ENCODE data around the gene SBF2. TPM values are rescaled to one million over a fixed set of nuclear protein-coding genes. Genes with fewer than 3 reads are reported as not detected.
A peak's percentile ranks its signal among the peaks of the same experiment; 100 is the strongest.

Gene SBF2
- total RNA-seq, 1 donor from 2014 or later = 4.2 TPM

GRCh38 chr11:9741260-9741659, 552.8 kb downstream of the SBF2 start:
- H3K27ac Mint-ChIP-seq = no peak overlapping the region
- no peaks in the 10 kb centered on the region for H3K27me3 Mint-ChIP-seq (ENCODE audit: low read depth)
- H3K4me3 Mint-ChIP-seq (ENCODE audit: low read depth) = no peak overlapping the region
- H3K4me1 Mint-ChIP-seq (ENCODE audit: low read depth) = peaks cover 16% of the 10 kb centered on the region
- no peak for DNase-seq (ENCODE audit: low spot score)
- intact Hi-C loops (cut with micrococcal nuclease) = no loop called here
- H3K36me3 Mint-ChIP-seq (ENCODE audit: low read depth) = peaks cover 30% of the 10 kb centered on the region
- peaks cover 7% of the 10 kb centered on the region for H3K9me3 Mint-ChIP-seq

GRCh38 chr11:9740202-9740883, 553.7 kb downstream of the SBF2 start:
- Mint-ChIP-seq H3K4me3 (ENCODE audit: low read depth) (no peak overlapping the region), H3K27ac (no peak overlapping the region), H3K27me3 (ENCODE audit: low read depth) (no peaks in the 10 kb centered on the region), H3K4me1 (ENCODE audit: low read depth) (peaks cover 21% of the 10 kb centered on the region), H3K9me3 (peaks cover 16% of the 10 kb centered on the region), H3K36me3 (ENCODE audit: low read depth) (peaks cover 37% of the 10 kb centered on the region)
- intact Hi-C loops (cut with micrococcal nuclease) = no loop called here
- no peak for DNase-seq (ENCODE audit: low spot score)

GRCh38 chr11:9739123-9739900, 554.7 kb downstream of the SBF2 start:
- H3K9me3 Mint-ChIP-seq = peaks cover 20% of the 10 kb centered on the region
- intact Hi-C loops (cut with micrococcal nuclease) = no loop called here
- peaks cover 40% of the 10 kb centered on the region for H3K36me3 Mint-ChIP-seq (ENCODE audit: low read depth)
- DNase-seq (ENCODE audit: low spot score) = no peak
- H3K4me1 Mint-ChIP-seq (ENCODE audit: low read depth) = peaks cover 18% of the 10 kb centered on the region
- peak overlapping the region; percentile 57 for H3K27ac Mint-ChIP-seq
- H3K4me3 Mint-ChIP-seq (ENCODE audit: low read depth) = no peak overlapping the region
- no peaks in the 10 kb centered on the region for H3K27me3 Mint-ChIP-seq (ENCODE audit: low read depth)

- Mint-ChIP-seq H3K27ac (peak overlapping the region; percentile 57), H3K9me3 (peaks cover 20% of the 10 kb centered on the region), H3K36me3 (ENCODE audit: low read depth) (peaks cover 40% of the 10 kb centered on the region), H3K4me1 (ENCODE audit: low read depth) (peaks cover 18% of the 10 kb centered on the region), H3K27me3 (ENCODE audit: low read depth) (no peaks in the 10 kb centered on the region), H3K4me3 (ENCODE audit: low read depth) (no peak overlapping the region)
- intact Hi-C loops (cut with micrococcal nuclease) = no loop called here
- no peak for DNase-seq (ENCODE audit: low spot score)
Measured at GRCh38 chr11:9738707-9739106, 555.3 kb downstream of the SBF2 start.

- intact Hi-C loops (cut with micrococcal nuclease) = no loop called here
- H3K27me3 Mint-ChIP-seq (ENCODE audit: low read depth) = no peaks in the 10 kb centered on the region
- DNase-seq (ENCODE audit: low spot score) = no peak
- H3K9me3 Mint-ChIP-seq = peaks cover 20% of the 10 kb centered on the region
- peaks cover 40% of the 10 kb centered on the region for H3K36me3 Mint-ChIP-seq (ENCODE audit: low read depth)
- H3K27ac Mint-ChIP-seq = no peak overlapping the region
- peaks cover 18% of the 10 kb centered on the region for H3K4me1 Mint-ChIP-seq (ENCODE audit: low read depth)
- no peak overlapping the region for H3K4me3 Mint-ChIP-seq (ENCODE audit: low read depth)
Measured at GRCh38 chr11:9738116-9738515, 555.9 kb downstream of the SBF2 start.

- Mint-ChIP-seq H3K9me3 (peaks cover 20% of the 10 kb centered on the region), H3K4me1 (ENCODE audit: low read depth) (peaks cover 18% of the 10 kb centered on the region), H3K36me3 (ENCODE audit: low read depth) (peaks cover 35% of the 10 kb centered on the region), H3K4me3 (ENCODE audit: low read depth) (no peak overlapping the region), H3K27ac (no peak overlapping the region), H3K27me3 (ENCODE audit: low read depth) (no peaks in the 10 kb centered on the region)
- DNase-seq (ENCODE audit: low spot score) = no peak
- intact Hi-C loops (cut with micrococcal nuclease) = no loop called here
Measured at GRCh38 chr11:9736365-9736764, 557.7 kb downstream of the SBF2 start.

- no peak for DNase-seq (ENCODE audit: low spot score)
- H3K4me3 Mint-ChIP-seq (ENCODE audit: low read depth) = no peak overlapping the region
- H3K9me3 Mint-ChIP-seq = peaks cover 20% of the 10 kb centered on the region
- H3K4me1 Mint-ChIP-seq (ENCODE audit: low read depth) = peaks cover 18% of the 10 kb centered on the region
- H3K27ac Mint-ChIP-seq = peak overlapping the region; percentile 25
- H3K36me3 Mint-ChIP-seq (ENCODE audit: low read depth) = peaks cover 33% of the 10 kb centered on the region
- no peaks in the 10 kb centered on the region for H3K27me3 Mint-ChIP-seq (ENCODE audit: low read depth)
- intact Hi-C loops (cut with micrococcal nuclease) = no loop called here
Measured at GRCh38 chr11:9735919-9736318, 558.1 kb downstream of the SBF2 start.

- no peak overlapping the region for H3K27ac Mint-ChIP-seq
- H3K4me3 Mint-ChIP-seq (ENCODE audit: low read depth) = no peak overlapping the region
- peaks cover 18% of the 10 kb centered on the region for H3K4me1 Mint-ChIP-seq (ENCODE audit: low read depth)
- H3K9me3 Mint-ChIP-seq = peaks cover 20% of the 10 kb centered on the region
- peaks cover 30% of the 10 kb centered on the region for H3K36me3 Mint-ChIP-seq (ENCODE audit: low read depth)
- intact Hi-C loops (cut with micrococcal nuclease) = no loop called here
- H3K27me3 Mint-ChIP-seq (ENCODE audit: low read depth) = no peaks in the 10 kb centered on the region
- DNase-seq (ENCODE audit: low spot score) = no peak
Measured at GRCh38 chr11:9735236-9735635, 558.8 kb downstream of the SBF2 start.

- no peaks in the 10 kb centered on the region for H3K27me3 Mint-ChIP-seq (ENCODE audit: low read depth)
- DNase-seq (ENCODE audit: low spot score) = no peak
- intact Hi-C loops (cut with micrococcal nuclease) = no loop called here
- no peak overlapping the region for H3K27ac Mint-ChIP-seq
- H3K9me3 Mint-ChIP-seq = peaks cover 20% of the 10 kb centered on the region
- peaks cover 26% of the 10 kb centered on the region for H3K36me3 Mint-ChIP-seq (ENCODE audit: low read depth)
- peaks cover 6% of the 10 kb centered on the region for H3K4me1 Mint-ChIP-seq (ENCODE audit: low read depth)
- H3K4me3 Mint-ChIP-seq (ENCODE audit: low read depth) = no peak overlapping the region
Measured at GRCh38 chr11:9733212-9733611, 560.8 kb downstream of the SBF2 start.

- Mint-ChIP-seq H3K27me3 (ENCODE audit: low read depth) (no peaks in the 10 kb centered on the region), H3K4me1 (ENCODE audit: low read depth) (peaks cover 4% of the 10 kb centered on the region), H3K9me3 (peaks cover 20% of the 10 kb centered on the region), H3K36me3 (ENCODE audit: low read depth) (peaks cover 27% of the 10 kb centered on the region), H3K27ac (no peak overlapping the region), H3K4me3 (ENCODE audit: low read depth) (no peak overlapping the region)
- no peak for DNase-seq (ENCODE audit: low spot score)
- intact Hi-C loops (cut with micrococcal nuclease) = no loop called here
Measured at GRCh38 chr11:9732453-9732852, 561.6 kb downstream of the SBF2 start.

- intact Hi-C loops (cut with micrococcal nuclease) = no loop called here
- no peak for DNase-seq (ENCODE audit: low spot score)
- Mint-ChIP-seq H3K36me3 (ENCODE audit: low read depth) (peaks cover 18% of the 10 kb centered on the region), H3K27me3 (ENCODE audit: low read depth) (no peaks in the 10 kb centered on the region), H3K4me3 (ENCODE audit: low read depth) (no peak overlapping the region), H3K27ac (no peak overlapping the region), H3K9me3 (peaks cover 13% of the 10 kb centered on the region), H3K4me1 (ENCODE audit: low read depth) (peaks cover 7% of the 10 kb centered on the region)
Measured at GRCh38 chr11:9731256-9731655, 562.8 kb downstream of the SBF2 start.

Data from activated T-helper 2 cell treated with anti-CD3 and anti-CD28 coated beads, Interferon-gamma antibody, Interleukin-2, Interleukin-4, amounts not matched to agents 10 μg/mL and 5 μg/mL and 100 μg/mL, durations not matched to agents 14 hours and 24 hours and 36 hours (primary cell).